Glomerular visceral epithelial cell (primary cell): ENCODE measurements around the gene STX12.
"Not testable (repeated sequence)": the region's sequence is repeated elsewhere in the genome, so short reads cannot be mapped to it uniquely, and the experiment has no call there.

ENCODE experiments used
- DNase-seq: peaks from one replicate; pipeline ENCODE4 v3.0.0-alpha.2; 2016; ENCODE audit errors: extremely low spot score

Gene STX12

DNA sequence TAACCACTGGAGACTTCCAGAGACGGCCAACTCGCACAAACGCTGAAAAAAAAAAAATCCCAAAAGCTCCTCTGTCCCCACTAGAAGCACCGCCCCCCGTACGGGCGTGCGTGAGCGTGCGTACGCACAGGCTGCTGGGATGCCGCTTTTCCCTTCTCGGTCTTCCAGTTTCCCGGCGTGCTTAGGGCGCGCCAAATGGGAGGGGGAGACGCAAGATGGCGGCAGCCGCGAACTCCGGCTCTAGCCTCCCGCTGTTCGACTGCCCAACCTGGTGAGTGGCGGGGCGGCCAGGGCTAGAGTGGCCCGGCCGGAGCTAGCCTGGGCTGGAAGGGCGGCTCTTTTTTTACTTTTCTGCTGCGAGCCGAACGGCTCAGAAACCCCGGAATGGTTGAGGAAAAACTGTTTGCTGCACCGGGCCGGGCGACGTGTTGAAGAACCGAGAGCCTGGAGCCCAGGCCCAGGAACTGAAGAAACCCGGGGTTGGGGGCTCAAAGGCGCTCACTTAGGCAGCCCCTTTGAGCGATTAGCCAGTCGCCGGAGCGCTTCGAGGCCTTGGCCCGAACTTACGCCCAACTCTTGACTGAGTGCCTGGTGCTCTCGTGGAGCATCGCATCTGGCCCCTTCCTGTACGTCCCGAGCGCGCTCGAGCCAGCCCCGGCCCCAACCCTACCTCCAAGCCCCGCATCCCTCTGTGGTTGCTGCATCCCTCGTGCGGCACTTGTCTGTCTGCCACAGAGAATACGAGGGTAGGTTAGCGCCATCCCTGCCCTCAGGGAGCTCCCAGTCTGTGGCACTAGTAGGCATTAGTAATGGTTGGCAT, 57.8 kb downstream of the STX12 start, which contains the start of gene PPP1R8:
Gene PPP1R8 (plus strand): TSS at position 162 of the 820 bp plus-strand sequence. CDS start 54 bp downstream, at position 216.
- DNase-seq = peak; percentile 95

- DNase-seq = peak; percentile 8
Observed at GRCh38 chr1:27831568-27832410, 58.8 kb downstream of the STX12 start.

DNA sequence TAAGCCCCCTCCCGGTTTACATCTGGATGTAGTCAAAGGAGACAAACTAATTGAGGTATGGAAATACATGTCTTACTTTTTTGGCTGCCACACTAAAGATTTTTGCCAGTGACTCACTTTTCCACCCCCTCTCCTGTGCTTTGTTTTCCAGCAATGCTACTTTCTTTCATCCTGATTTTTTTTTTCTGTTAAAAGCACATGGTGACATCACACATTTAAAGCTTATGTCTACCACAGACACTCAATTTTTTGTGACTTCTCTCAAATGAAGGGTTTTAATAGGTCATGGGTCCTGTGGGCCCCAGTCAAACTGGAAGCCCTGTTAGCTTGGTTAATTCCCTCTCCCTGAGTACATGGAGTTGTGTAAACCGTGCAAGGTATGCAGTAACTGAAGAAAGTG, 59.7 kb downstream of the STX12 start:
- peak; percentile 24 for DNase-seq

GRCh38 chr1:27833470-27833869, 60.5 kb downstream of the STX12 start:
- DNase-seq = no peak

- no peak for DNase-seq
Observed at GRCh38 chr1:27835046-27835445, 62.0 kb downstream of the STX12 start.

DNA sequence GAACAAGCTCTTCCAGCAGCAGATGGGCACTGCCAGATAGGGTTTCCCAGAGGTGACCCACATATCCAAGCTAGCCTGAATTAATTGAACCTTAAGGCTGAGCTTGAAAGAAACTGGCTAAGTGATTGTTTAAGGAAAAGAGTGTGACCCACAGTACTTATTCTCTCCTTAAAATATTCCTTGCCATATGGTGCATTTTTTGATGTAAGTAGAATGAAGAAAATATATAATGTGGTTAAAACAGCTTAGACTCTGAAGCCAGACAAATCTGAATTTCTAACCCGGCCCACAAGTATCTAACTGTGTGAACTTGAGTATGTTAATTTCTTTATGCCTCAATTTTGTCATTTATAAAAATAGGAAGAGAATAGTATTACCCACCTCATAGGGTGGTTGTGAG, 62.5 kb downstream of the STX12 start:
- DNase-seq = no peak

GRCh38 chr1:27849951-27850350, 76.9 kb downstream of the STX12 start:
- DNase-seq = no peak

DNA sequence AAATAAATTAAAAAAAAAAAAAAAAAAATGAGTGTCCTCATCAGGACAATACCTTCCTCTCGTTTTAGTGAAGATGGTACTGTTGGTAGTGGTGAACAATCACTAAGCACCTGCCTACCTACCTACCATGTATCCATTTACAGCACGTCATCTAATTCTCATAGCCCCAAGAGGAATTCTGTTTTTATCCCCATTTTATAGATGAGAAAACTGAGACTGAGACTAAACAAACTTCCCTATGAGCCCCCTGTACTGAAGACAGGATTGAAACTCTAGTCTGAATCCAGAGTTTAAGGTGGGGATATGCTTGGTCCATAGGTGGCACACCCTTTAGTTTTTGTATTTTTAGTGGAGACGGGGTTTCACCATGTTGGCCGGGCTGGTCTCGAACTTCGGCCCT, 82.1 kb downstream of the STX12 start:
- no peak for DNase-seq

- DNase-seq = no peak
Observed at GRCh38 chr1:27856561-27857343, 83.7 kb downstream of the STX12 start.

- DNase-seq = not testable (repeated sequence)
Observed at GRCh38 chr1:27857552-27857951, 84.5 kb downstream of the STX12 start.

GRCh38 chr1:27858072-27858948, 85.3 kb downstream of the STX12 start:
- peak; percentile 84 for DNase-seq

- DNase-seq = no peak
Observed at GRCh38 chr1:27858949-27859576, 86.0 kb downstream of the STX12 start.

DNA sequence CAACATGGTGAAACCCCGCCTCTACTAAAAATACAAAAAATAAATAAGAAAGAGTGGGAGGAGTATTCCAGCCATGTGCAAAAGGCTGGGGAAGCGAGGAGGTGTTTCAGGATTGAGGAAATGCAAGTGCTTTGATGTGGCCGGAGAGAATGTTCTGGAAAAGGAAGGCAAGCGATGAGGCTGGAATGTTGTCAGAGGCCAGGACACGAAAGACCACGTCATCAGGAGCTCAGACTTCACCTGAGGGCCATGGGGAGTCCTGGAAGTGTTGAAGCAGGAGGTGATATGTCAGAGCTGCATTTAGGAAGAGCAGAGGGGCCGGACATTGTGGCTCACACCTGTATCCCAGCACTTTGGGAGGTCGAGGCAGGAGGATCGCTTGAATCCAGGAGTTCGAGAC, 88.4 kb downstream of the STX12 start:
- DNase-seq = no peak

DNA sequence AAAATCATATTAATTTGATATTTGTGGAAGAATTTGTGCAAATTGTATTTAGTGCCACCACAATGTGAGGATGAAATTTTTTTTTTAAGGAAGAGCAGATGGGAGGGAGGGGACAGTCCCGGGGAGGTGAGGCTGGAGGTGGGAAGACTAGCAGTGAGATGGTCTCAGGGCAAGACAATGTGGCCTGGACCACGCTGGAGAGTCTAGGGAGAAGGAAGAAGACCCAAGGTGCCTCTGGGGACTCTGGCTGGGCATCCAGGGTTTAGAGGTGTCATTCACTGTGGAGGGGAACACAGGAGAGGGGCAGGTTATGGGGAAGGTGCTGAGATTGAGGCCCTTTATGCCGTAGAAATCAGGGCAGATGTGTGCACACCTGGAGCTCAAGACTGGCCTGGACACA, 89.0 kb downstream of the STX12 start:
- no peak for DNase-seq

GRCh38 chr1:27862671-27863537, 89.9 kb downstream of the STX12 start:
- DNase-seq = peak; percentile 97

GRCh38 chr1:27863538-27863915, 90.5 kb downstream of the STX12 start:
- no peak for DNase-seq

- no peak for DNase-seq
Observed at GRCh38 chr1:27864264-27864895, 91.4 kb downstream of the STX12 start.

GRCh38 chr1:27865821-27866220, 92.8 kb downstream of the STX12 start:
- no peak for DNase-seq

DNA sequence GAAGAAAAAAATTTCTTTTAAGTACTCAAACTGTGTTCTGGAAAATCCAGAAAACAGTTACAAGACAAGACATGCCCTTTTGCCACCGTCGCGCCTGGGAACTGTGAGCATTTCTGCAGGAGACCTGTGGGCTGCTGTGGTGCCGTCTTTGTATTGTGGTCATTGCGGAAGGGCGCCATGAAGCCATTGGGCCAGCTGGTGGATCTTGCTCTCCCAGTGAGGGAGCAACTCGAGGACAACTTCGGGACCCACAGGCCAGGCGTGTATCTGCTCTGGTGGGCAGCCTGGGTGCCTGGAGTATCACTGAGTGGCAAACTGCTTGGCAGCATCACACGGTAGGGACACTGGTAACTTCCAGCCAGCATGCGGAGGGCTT, 95.5 kb downstream of the STX12 start:
- DNase-seq = no peak
